Peyer's patch (tissue), 4 donors: ENCODE data around the gene AASDH. TPM values are rescaled to one million over a fixed set of nuclear protein-coding genes. Genes with fewer than 3 reads are reported as not detected.

Source experiments
- DNase-seq, 3 donors: peaks; one replicate each; pipeline ENCODE4 v3.0.0-alpha.2; 2017 to 2019
- H3K27ac ChIP-seq, 4 donors: fragments of 200-600 bp; sonication (generic); one replicate each; pipeline ENCODE4 v1.5.1; 2016 to 2019
- H3K27me3 ChIP-seq, 2 donors: fragments of 200-600 bp; sonication (generic); one replicate each; pipeline ENCODE4 v1.5.1; 2019
- H3K36me3 ChIP-seq, 3 donors: fragments of 200-600 bp; sonication (generic); one replicate each; pipeline ENCODE4 v1.5.1; 2016 to 2019
- H3K4me1 ChIP-seq, 4 donors: fragments of 200-600 bp; sonication (generic); one replicate each; pipeline ENCODE4 v1.5.1; 2016 to 2019
- H3K4me3 ChIP-seq, 4 donors: fragments of 200-600 bp; sonication (generic); 1 replicate in 3 of 4; 2 replicates in 1 of 4; pipeline ENCODE4 v1.5.1; 2016 to 2019; ENCODE audit warnings: mild to moderate bottlenecking in 1 of 4
- H3K9me3 ChIP-seq, 4 donors: fragments of 200-600 bp; sonication (generic); one replicate each; pipeline ENCODE4 v1.5.1; 2016 to 2019; ENCODE audit warnings: mild to moderate bottlenecking in 1 of 4
- CTCF ChIP-seq, 6 experiments: fragments of 450-650 bp in 4 of 6; fragments of 200-600 bp in 2 of 6; sonication (generic) in 1 of 6; IDR thresholded peaks; one replicate each; pipeline ENCODE4 v1.5.1; 2017 to 2019; ENCODE audit warnings: antibody characterized with exemption in 6 of 6, mild to moderate bottlenecking in 3 of 6, moderate library complexity in 1 of 6
- POLR2A ChIP-seq, 2 donors: fragments of 450-650 bp; IDR thresholded peaks; one replicate each; pipeline ENCODE4 v1.5.1; 2017; ENCODE audit warnings: antibody characterized with exemption in 2 of 2, mild to moderate bottlenecking in 2 of 2, moderate library complexity in 2 of 2
- total RNA-seq, 4 donors: library from RNA; depleted of rRNA; stranded (reverse); fragments of >200 nt; gene quantifications; one replicate each; pipeline ENCODE4 v1.1.0, GENCODE V29; 2016

AASDH gene
- total RNA-seq, 4 donors from 2014 or later, result 7.2 to 9.9 (median 9.6) TPM

GRCh38 chr4:56408978-56409377 is 21.7 kb upstream of the AASDH start:
- no peak overlapping the region for H3K4me3 ChIP-seq
- H3K27ac ChIP-seq, result no peak overlapping the region
- no peaks in the 10 kb centered on the region for H3K27me3 ChIP-seq
- no peaks in the 10 kb centered on the region for H3K36me3 ChIP-seq
- no peaks in the 10 kb centered on the region for H3K9me3 ChIP-seq
- TF ChIP-seq CTCF (IDR thresholded peaks at IDR 0.05), result no peak
- no peak for DNase-seq
- H3K4me1 ChIP-seq, result no peaks in the 10 kb centered on the region

- H3K36me3 ChIP-seq, result no peaks in the 10 kb centered on the region
- no peak overlapping the region for H3K4me3 ChIP-seq
- H3K9me3 ChIP-seq, result no peaks in the 10 kb centered on the region
- no peak overlapping the region for H3K27ac ChIP-seq
- no peak for DNase-seq
- no peaks in the 10 kb centered on the region for H3K4me1 ChIP-seq
- no peaks in the 10 kb centered on the region for H3K27me3 ChIP-seq
- no peak for TF ChIP-seq POLR2A (IDR thresholded peaks at IDR 0.05)
- no peak for TF ChIP-seq CTCF (IDR thresholded peaks at IDR 0.05)
Measured at GRCh38 chr4:56406151-56406550, 18.9 kb upstream of the AASDH start.

- no peak for DNase-seq
- no peak overlapping the region for H3K4me3 ChIP-seq
- no peaks in the 10 kb centered on the region for H3K27me3 ChIP-seq
- no peaks in the 10 kb centered on the region for H3K4me1 ChIP-seq
- no peaks in the 10 kb centered on the region for H3K9me3 ChIP-seq
- TF ChIP-seq CTCF (IDR thresholded peaks at IDR 0.05) (no peak), POLR2A (IDR thresholded peaks at IDR 0.05) (no peak)
- no peak overlapping the region for H3K27ac ChIP-seq
- no peaks in the 10 kb centered on the region for H3K36me3 ChIP-seq
Measured at GRCh38 chr4:56405016-56405415, 17.7 kb upstream of the AASDH start.

- Histone ChIP-seq H3K27ac (no peak overlapping the region), H3K9me3 (no peaks in the 10 kb centered on the region), H3K27me3 (no peaks in the 10 kb centered on the region), H3K36me3 (no peaks in the 10 kb centered on the region), H3K4me1 (no peaks in the 10 kb centered on the region), H3K4me3 (no peak overlapping the region)
- DNase-seq, result no peak
- TF ChIP-seq POLR2A (IDR thresholded peaks at IDR 0.05), result no peak
- no peak for TF ChIP-seq CTCF (IDR thresholded peaks at IDR 0.05)
Measured at GRCh38 chr4:56400560-56400959, 13.3 kb upstream of the AASDH start.

- no peaks in the 10 kb centered on the region for H3K9me3 ChIP-seq
- H3K4me3 ChIP-seq, result no peak overlapping the region
- peaks cover 0 to 13% (median 2%) of the 10 kb centered on the region in 4 donors for H3K4me1 ChIP-seq
- DNase-seq, result no peak
- TF ChIP-seq POLR2A (IDR thresholded peaks at IDR 0.05), result no peak
- TF ChIP-seq CTCF (IDR thresholded peaks at IDR 0.05), result no peak
- H3K36me3 ChIP-seq, result no peaks in the 10 kb centered on the region
- H3K27me3 ChIP-seq, result no peaks in the 10 kb centered on the region
- H3K27ac ChIP-seq, result no peak overlapping the region
Measured at GRCh38 chr4:56391270-56391669, 4.0 kb upstream of the AASDH start.

- Histone ChIP-seq H3K4me1 (peaks cover 0 to 19% (median 2%) of the 10 kb centered on the region in 4 donors), H3K36me3 (no peaks in the 10 kb centered on the region), H3K27ac (no peak overlapping the region), H3K27me3 (no peaks in the 10 kb centered on the region), H3K4me3 (no peak overlapping the region), H3K9me3 (no peaks in the 10 kb centered on the region)
- DNase-seq, result no peak
- TF ChIP-seq POLR2A (IDR thresholded peaks at IDR 0.05), result no peak
- no peak for TF ChIP-seq CTCF (IDR thresholded peaks at IDR 0.05)
Measured at GRCh38 chr4:56389558-56389957, 2.3 kb upstream of the AASDH start.
